Measurements from ENCODE around the gene ETV5.

ETV5 gene

GRCh38 chr3:186108941-186109865, at the start of gene ETV5:
TSS of gene ETV5 (minus strand) at chr3:186109089. CDS start at chr3:186105868, 3,221 bp downstream.
- peak; percentile 88 to 93 for DNase-seq (ENCODE audit: low read depth in 2 of 2)

DNA sequence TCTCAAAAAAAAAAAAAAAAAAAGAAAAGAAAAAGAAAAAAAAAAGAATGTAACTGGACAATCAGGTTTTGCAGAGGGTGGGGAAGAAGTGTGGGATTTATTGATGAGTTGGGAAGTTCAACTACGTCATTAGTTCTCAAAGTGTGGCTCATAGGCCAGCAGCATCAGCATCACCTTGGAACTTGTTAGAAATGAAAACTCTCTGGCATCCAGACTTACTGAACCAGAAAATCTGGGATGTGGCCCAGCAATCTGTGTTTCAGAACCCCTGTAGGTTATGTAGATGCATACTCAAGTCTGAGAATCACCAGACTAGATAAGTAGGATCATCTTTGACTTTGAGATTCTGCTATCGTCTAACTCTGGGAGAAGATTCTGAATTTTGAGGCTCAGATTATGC, 45.8 kb upstream of the ETV5 start:
- no peak for DNase-seq (ENCODE audit: low read depth in 2 of 2)

DNA sequence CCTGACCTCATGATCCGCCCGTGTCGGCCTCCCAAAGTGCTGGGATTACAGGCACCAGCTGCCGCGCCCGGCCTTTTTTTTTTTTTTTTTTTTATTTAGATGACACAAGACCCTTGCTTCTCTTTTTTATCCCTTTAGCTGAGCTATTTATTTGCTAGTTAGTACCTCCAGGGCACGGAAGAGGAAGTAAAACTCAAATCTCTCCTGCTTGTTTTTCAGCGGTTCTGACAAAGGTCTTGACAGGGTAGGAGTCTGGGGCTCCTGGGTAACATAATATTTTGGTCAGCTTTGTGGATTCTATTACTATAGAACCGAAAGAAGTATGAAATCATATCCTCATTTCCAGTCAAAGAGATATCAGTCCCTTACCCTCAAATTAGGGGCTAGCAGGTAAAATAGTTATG, 44.0 kb upstream of the ETV5 start:
- no peak for DNase-seq (ENCODE audit: low read depth in 2 of 2)

DNA sequence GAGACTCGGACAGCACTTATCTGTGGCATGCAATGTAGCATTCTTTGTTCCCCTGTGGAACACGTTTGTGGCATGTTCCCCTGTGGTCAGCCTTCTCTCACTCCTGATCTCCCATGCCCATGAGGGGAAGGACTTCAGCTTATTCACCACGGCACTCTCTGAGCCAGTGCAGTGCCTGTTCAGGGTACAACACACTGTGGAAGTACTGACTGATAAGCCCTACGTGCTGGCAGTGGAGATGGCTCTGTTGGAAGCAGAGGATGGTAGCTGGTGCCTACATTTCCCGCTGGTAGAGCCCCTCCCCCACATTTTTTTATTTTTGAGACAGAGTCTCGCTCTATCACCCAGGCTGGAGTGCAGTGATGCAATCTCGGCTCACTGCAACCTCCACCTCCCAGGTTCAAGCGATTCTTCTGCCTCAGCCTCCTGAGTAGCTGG, 43.5 kb upstream of the ETV5 start:
- no peak for DNase-seq (ENCODE audit: low read depth in 2 of 2)

DNA sequence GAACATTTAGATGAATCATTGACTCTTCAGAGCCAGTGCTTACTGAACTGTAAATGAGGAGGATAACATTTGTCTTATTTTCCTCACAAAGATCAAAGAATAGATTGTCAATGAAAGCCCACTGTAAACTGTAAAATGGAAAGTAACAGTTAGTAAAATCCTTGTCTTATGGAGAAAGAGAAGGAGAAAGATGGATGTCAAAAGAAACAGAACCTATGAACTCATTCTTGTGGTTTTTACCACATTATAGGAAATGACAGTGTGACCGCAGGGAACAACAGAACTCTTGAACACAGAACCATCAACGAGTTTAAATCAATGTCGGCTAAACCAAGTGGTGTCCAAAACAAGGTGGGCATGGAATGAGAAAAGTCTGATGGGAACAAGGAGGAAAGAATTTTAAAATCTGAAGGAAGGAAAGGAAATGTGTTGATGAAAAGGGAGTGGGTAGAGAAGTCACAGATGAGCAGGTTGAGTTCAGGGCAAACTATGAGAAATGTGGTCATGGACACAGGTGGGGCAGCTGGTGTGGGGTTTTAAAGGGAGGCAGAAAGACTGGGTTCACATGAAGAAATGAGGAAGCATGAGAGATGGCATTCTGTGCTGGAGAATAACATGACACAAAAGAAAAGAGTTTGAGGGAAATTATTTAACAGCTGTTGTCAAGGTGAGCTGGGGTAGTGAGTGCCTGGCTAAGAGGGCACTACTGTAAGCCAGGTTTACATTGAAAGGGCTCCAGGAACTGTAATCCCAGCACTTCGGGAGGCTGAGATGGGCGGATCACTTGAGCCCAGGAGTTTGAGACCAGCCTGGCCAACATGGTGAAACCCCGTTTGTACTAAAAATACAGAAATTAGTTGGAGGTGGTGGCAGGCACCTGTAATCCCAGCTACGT, 42.4 kb upstream of the ETV5 start:
- DNase-seq (ENCODE audit: low read depth in 2 of 2): no peak

- no peak for DNase-seq (ENCODE audit: low read depth in 2 of 2)
Observed at GRCh38 chr3:186150041-186150830, 41.3 kb upstream of the ETV5 start.

GRCh38 chr3:186149319-186149960, 40.6 kb upstream of the ETV5 start:
- DNase-seq (ENCODE audit: low read depth in 2 of 2): no peak

DNA sequence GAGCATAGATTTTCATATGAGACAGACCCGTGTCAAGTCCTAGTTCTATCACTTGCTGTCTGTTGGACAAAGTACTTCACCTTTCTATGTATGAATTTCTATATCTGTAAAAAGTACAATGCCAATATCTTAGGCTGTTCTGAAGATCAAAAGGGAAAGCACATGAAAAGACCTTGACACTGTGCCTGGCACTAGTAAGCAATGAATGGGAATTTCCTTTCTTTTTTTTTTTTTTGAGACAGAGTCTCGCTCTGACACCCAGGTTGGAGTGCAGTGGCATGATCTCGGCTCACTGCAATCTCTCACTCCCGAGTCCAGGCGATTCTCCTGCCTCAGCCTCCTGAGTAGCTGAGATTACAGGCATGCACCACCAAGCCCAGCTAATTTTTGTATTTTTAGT, 35.4 kb upstream of the ETV5 start:
- no peak for DNase-seq (ENCODE audit: low read depth in 2 of 2)

GRCh38 chr3:186143250-186143649, 34.4 kb upstream of the ETV5 start:
- no peak for DNase-seq (ENCODE audit: low read depth in 2 of 2)

DNA sequence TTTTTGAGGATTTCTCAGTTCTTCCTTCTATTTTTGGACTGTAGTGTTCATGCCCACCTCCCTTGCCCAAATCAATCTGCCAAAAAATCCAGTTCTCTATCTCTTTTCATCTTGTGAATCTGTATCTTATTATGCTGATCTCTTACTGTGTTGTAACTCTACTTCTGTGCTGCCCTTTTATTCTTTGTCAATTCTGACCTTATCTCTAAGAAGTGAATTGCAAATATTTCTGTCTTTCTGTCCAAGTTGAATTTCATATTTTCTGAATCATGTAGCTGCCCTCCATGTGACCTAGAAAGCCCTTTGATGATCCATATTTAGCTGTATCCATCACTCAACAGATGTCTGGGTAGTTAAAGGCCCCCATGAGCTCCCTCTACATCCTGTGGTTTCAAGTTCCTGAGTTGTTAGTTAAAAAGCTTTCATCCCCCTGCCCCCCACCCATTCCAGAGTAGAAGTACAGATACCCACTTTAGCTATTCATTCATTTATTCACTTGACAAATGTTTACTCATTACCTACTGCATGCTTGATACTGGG, 33.6 kb upstream of the ETV5 start:
- no peak for DNase-seq (ENCODE audit: low read depth in 2 of 2)

DNA sequence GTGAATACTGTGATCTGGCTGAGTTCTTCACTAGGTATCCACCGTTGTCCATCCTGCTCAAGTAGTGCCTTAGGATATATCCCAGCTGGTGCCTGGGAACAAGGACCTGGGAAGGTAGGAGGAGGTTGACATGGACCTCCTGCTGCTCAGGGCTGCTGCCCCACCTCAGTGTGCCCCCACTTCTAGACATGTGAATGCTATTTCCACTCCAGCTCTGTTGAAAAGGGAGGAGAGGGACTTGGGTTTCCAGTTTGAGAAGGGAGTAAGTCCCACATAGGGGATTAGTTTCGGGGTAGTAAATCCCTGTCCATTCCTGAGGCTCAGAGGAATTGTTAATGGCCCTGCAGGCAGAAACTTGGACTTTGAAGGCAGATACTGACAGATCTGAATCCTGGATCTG, 32.9 kb upstream of the ETV5 start:
- no peak for DNase-seq (ENCODE audit: low read depth in 2 of 2)

DNA sequence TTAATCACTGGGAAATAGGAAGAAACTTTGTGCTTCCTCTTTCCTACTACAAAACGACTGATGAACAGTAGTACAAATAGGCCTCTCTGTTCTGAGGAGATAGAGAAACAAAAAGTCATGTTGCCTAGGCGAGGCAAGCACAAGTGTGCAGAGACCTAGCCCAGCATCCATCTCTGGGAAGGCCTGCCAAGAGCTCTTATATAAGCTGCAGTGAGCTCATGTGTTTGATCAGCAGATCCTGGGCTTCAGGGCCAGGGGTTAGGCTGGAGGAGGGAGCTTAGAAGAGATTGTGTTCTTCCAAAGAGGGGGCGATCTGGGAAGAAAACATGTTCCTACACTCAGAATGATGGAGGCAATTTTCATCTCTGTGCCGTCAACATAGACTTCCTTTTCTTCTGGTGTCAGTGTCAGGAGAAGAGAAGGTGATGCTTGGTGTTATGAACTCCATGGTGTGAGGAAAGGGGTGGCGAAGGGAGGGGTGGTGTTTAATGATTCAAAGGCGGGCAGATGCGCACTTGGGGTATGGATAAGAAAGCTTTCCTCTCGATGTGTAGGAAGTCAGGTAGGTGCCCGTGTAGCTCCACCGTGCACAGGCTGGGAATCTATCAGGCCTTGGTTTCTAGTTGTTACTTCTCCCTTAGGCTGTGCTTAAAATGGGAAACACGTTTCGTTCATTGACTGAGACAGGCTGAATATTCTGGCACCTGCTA, 29.5 kb upstream of the ETV5 start:
- DNase-seq (ENCODE audit: low read depth in 2 of 2): no peak

GRCh38 chr3:186137051-186137685, 28.3 kb upstream of the ETV5 start:
- DNase-seq (ENCODE audit: low read depth in 2 of 2): no peak

GRCh38 chr3:186133980-186134379, 25.1 kb upstream of the ETV5 start:
- DNase-seq (ENCODE audit: low read depth in 2 of 2): no peak

GRCh38 chr3:186132487-186132886, 23.6 kb upstream of the ETV5 start:
- DNase-seq (ENCODE audit: low read depth in 2 of 2): no peak

GRCh38 chr3:186129206-186129605, 20.3 kb upstream of the ETV5 start:
- DNase-seq (ENCODE audit: low read depth in 2 of 2): no peak

DNA sequence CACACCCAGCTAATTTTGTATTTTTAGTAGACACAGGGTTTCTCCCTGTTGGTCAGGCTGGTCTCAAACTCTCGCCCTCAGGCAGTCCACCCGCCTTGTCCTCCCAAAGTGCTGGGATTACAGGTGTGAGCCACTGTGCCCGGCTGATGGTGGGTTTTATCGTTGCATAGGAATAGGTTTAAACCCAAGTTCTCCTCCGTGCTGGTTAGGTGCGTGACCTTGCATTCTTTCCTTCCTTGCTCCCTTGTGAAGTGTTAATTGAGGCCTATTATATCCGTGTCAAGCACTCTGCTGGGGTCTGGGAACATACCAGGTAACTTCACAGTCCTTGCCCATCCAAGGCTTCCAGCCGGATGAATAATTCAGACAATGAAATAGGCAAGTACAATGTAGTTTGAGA, 19.3 kb upstream of the ETV5 start:
- no peak for DNase-seq (ENCODE audit: low read depth in 2 of 2)

DNA sequence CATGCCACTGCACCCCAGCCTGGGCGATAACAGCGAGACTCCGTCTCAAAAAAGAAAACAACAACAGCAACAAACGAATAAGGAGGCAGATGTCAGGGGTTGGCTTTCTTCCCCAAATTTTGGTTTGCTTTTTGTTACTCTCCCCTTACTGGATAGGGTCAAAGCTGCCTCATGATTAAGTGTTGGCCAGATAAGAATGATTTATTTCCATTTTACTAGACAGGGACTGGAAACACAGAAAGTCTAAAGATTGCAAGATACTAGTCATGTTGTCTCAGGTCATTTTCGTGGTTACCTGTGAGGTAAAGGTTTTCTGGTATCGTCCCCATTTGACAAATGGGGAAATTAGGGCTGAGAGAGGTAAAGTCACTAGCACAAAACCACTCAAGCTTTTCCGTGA, 18.6 kb upstream of the ETV5 start:
- no peak for DNase-seq (ENCODE audit: low read depth in 2 of 2)

- DNase-seq (ENCODE audit: low read depth in 2 of 2): no peak
Observed at GRCh38 chr3:186125118-186125517, 16.2 kb upstream of the ETV5 start.

DNA sequence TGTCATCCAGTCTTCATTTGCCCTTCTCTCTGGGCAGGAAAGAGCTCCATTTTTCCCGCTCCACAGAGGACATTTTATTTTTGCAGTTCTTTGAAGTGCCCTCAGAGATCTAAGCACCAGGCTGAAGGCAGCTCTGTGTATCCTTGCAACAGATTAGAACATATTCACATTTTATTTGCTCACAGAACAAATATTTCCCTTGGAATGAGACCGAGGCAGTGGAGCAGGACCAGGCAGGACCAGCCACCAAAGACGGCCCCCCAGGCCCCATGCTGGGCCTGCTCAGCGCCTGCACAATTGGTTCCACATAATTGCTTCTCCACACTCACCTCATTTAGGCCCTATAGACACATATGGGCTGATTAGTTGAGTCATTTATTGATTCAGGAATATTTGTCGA, 15.7 kb upstream of the ETV5 start:
- no peak for DNase-seq (ENCODE audit: low read depth in 2 of 2)

Measured in stimulated activated CD8-positive, alpha-beta memory T cell treated with anti-CD3 and anti-CD28 coated beads, Interleukin-2, amount 100 ng/mL, for 48 hours (primary cell).